ENCODE data around the gene SNRNP35.
"Not testable (repeated sequence)": the region's sequence is repeated elsewhere in the genome, so short reads cannot be mapped to it uniquely, and the experiment has no call there.

The SNRNP35 gene

DNA sequence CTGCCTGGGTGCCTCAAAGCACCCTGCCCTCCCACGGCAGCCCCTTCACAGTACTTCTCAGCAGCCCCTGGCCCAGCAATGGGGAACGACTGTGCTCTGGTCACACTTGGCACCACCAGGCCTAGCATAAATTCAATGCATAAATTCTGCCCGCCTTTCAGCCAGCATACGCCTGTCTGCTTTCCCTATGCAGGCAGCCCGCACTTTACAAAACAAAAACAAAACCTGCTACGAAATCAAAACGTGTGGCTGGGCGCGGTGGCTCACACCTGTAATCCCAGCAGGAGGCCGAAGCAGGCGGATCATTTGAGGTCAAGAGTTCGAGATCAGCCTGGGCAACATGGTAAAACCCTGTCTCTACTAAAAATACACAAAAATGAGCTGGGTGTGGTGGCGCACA is 33.5 kb downstream of the SNRNP35 start:
- DNase-seq (ENCODE audit: low read depth, low spot score): no peak
- in situ Hi-C loops (cut with HindIII; ENCODE audit: low sequenced_read_pairs): no loop called here

DNA sequence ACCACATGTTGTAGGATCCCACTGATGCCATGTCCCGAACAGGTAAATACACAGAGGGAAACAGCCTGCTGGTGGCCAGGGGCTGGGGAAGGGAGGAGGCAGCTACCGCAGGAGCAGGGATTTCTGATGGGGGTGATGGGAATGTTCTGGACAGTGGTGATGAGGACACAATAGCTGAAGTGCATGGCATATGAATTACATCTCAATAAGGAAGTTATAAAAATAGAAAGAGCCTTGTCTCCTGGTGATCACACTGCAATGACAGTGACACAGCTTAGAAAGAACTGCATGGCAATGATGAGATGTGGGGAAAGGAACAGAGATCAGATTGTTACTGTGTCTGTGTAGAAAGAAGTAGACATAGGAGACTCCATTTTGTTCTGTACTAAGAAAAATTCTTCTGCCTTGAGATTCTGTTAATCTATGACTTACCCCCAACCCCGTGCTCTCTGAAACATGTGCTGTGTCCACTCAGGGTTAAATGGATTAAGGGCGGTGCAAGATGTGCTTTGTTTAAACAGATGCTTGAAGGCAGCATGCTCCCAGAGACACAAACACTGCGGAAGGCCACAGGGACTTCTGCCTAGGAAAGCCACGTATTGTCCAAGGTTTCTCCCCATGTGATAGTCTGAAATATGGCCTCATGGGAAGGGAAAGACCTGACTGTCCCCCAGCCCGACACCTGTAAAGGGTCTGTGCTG is 34.5 kb downstream of the SNRNP35 start:
- H3K4me3 ChIP-seq (ENCODE audit: low read depth, low read length); in situ Hi-C loops (cut with HindIII; ENCODE audit: low sequenced_read_pairs); DNase-seq (ENCODE audit: low read depth, low spot score): not testable (repeated sequence)

More for the DNA sequence above, 33.5 kb downstream of the SNRNP35 start:
- TF ChIP-seq, protein P1, sequence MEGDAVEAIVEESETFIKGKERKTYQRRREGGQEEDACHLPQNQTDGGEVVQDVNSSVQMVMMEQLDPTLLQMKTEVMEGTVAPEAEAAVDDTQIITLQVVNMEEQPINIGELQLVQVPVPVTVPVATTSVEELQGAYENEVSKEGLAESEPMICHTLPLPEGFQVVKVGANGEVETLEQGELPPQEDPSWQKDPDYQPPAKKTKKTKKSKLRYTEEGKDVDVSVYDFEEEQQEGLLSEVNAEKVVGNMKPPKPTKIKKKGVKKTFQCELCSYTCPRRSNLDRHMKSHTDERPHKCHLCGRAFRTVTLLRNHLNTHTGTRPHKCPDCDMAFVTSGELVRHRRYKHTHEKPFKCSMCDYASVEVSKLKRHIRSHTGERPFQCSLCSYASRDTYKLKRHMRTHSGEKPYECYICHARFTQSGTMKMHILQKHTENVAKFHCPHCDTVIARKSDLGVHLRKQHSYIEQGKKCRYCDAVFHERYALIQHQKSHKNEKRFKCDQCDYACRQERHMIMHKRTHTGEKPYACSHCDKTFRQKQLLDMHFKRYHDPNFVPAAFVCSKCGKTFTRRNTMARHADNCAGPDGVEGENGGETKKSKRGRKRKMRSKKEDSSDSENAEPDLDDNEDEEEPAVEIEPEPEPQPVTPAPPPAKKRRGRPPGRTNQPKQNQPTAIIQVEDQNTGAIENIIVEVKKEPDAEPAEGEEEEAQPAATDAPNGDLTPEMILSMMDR (IDR thresholded peaks at IDR 0.05; ENCODE audit: low read depth, low read length): no peak
- no peak overlapping the region for H3K4me3 ChIP-seq (ENCODE audit: low read depth, low read length)

DNA sequence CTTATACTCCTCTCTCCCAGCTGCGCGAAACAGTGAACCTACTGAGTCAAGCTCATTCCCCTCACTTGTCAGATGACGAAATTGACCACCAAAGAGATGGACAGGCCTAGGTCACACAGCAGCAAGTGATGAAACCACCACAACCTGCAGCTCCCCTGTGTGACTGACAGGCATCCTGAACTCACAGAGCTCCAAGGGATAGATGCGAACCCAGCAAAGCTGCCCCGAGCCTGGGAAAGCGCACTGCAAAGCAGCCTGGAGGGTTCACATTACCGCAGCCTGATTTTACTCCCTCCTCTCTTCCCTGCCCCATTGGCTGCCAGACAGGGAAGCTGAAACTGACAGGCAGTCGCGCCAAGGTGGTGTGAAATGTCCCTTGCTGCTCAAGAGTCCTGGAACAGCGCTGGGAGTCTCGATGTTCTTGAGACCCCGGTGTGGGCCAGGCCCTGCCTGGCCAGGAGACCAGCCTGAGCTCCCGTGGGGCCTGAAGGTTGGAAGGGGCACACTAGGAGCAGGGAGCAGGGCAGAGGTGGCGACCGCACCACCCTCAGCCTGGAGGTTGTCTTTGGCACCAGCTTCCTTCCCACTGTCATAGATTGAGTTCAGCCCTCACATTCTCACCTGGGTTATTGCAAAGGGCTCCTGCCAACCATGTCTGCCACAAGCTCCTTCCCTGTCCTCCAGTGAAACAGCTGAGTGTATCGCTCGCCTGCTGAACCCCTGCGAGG is 36.3 kb downstream of the SNRNP35 start:
- no peak for DNase-seq (ENCODE audit: low read depth, low spot score)
- TF ChIP-seq, protein P1 (IDR thresholded peaks at IDR 0.05; ENCODE audit: low read depth, low read length): no peak
- in situ Hi-C loops (cut with HindIII; ENCODE audit: low sequenced_read_pairs): no loop called here
- H3K4me3 ChIP-seq (ENCODE audit: low read depth, low read length): no peak overlapping the region

DNA sequence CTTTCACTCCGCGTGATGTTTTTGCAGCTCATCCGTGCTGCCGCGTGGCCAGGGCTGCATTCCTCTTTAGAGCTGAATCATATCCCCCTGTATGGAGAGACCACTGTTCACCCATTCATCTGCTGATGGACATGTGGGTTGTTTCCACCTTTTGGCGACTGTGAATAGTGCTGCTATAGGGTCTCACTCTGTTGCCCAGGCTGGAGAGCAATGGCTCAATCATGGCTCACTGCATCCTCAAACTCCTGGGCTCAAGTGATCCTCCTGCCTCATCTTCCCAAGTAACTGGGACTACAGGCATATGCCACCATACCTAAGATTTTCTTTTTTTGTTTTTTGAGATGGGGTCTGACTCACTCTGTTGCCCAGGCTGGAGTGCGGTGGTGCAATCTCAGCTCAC is 39.1 kb downstream of the SNRNP35 start:
- in situ Hi-C loops (cut with HindIII; ENCODE audit: low sequenced_read_pairs): no loop called here
- DNase-seq (ENCODE audit: low read depth, low spot score): no peak
- TF ChIP-seq, protein P1 (IDR thresholded peaks at IDR 0.05; ENCODE audit: low read depth, low read length): no peak
- no peak overlapping the region for H3K4me3 ChIP-seq (ENCODE audit: low read depth, low read length)

DNA sequence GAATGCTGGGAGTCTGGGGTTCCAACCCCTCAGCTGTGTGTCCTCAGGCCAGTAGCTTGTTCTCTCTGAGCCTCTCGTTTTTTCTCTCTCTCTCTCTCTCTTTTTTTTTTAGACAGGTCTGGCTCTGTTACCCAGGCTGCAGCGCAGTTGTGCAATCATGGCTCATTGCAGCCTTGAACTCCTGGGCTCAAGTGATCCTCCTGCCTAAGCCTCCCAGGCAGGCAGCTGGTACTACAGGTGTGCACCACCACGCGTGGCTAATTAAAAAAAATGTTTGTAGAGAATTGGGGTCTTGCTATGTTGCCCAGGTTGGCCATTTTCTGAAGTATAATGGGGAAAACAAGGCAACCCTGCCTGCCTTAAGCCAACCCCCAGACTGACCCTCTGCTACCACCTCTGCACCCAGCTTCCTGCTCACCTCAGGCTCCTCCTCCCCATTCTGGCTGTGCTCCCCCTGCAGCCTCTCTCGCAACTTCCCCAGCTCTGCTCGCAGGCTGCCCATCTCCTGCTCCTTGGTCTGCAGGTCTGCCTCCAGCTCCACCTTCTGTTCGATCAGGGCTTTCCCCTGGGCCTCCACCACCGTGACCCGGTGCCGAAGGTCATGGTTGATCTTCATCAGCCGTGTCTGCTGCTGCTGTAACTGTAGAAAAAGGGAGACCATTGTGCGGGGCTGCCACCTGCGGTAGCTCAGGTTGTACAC is 40.3 kb downstream of the SNRNP35 start:
- in situ Hi-C loops (cut with HindIII; ENCODE audit: low sequenced_read_pairs): no loop called here
- no peak for DNase-seq (ENCODE audit: low read depth, low spot score)
- H3K4me3 ChIP-seq (ENCODE audit: low read depth, low read length): no peak overlapping the region
- TF ChIP-seq, protein P1 (IDR thresholded peaks at IDR 0.05; ENCODE audit: low read depth, low read length): no peak

DNA sequence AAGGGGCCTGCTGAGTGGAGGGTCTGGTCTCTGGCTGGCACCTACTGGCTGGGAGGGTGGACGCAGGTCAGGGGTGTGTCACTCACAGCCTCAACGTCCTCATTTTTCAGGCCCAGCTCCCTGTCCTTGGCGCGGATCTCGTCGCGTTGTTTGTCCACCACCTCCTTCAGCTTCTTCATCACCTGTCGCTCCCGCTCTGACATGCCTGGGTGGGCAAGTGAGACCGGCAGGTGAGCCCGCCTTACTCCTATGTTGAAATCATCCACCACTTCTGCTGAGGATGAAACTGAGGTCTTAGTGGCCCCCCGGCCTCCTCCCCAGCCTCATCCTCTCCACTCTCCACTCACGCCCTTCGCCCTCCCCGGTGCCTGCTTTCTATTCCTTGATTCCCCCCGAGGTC is 41.4 kb downstream of the SNRNP35 start:
- TF ChIP-seq, protein P1 (IDR thresholded peaks at IDR 0.05; ENCODE audit: low read depth, low read length): no peak
- in situ Hi-C loops (cut with HindIII; ENCODE audit: low sequenced_read_pairs): no loop called here
- DNase-seq (ENCODE audit: low read depth, low spot score): no peak
- H3K4me3 ChIP-seq (ENCODE audit: low read depth, low read length): no peak overlapping the region
